Dendritic cell treated with granulocyte-macrophage colony-stimulating factor and Interleukin-4, amounts not matched to agents 40 ng/mL and 50 ng/mL, for 4 days (primary cell): ENCODE data around the gene CNTNAP5.

Experiments used
- H3K27ac Mint-ChIP-seq: one replicate; pipeline ENCODE4 v1.8.0; 2022; ENCODE audit warnings: mild to moderate bottlenecking, mixed read lengths
- H3K27me3 Mint-ChIP-seq: one replicate; pipeline ENCODE4 v1.8.0; 2022; ENCODE audit warnings: mild to moderate bottlenecking, mixed read lengths
- H3K36me3 Mint-ChIP-seq: one replicate; pipeline ENCODE4 v1.8.0; 2022; ENCODE audit warnings: low read depth, mixed read lengths
- H3K4me1 Mint-ChIP-seq: one replicate; pipeline ENCODE4 v1.8.0; 2022; ENCODE audit warnings: low read depth, mixed read lengths
- H3K4me3 Mint-ChIP-seq: one replicate; pipeline ENCODE4 v1.8.0; 2022; ENCODE audit warnings: mild to moderate bottlenecking, moderate library complexity, mixed read lengths
- H3K9me3 Mint-ChIP-seq: one replicate; pipeline ENCODE4 v1.8.0; 2022; ENCODE audit warnings: mixed read lengths
- intact Hi-C: fragments of 100-400 bp; cut with micrococcal nuclease; formaldehyde crosslinking; loops from one replicate; pipeline ENCODE4 v1.15.0; 2022

CNTNAP5 gene

DNA sequence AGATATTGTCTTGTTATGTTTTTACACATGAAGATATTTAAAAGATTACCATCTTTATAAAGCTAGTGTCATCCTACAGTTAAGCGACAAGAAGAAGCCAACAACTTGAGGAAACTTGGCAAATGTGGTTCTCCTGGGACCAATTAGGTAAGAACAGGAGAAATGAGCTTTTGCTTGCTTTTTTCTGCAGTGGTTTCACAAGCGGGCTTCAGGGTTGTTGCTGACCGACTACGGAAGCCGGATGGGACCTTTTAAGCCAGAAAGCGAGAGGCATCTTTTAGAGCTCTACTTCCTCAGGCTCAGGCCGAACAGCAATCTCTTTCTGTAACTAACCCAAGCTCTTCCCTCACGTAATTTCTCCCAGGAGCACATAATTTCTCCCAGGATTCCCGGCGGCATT is 256.5 kb downstream of the CNTNAP5 start:
- no peak overlapping the region for H3K4me3 Mint-ChIP-seq
- H3K27me3 Mint-ChIP-seq, result no peaks in the 10 kb centered on the region
- peaks cover 16% of the 10 kb centered on the region for H3K9me3 Mint-ChIP-seq
- H3K36me3 Mint-ChIP-seq, result no peaks in the 10 kb centered on the region
- intact Hi-C loops, result no loop called here
- no peaks in the 10 kb centered on the region for H3K4me1 Mint-ChIP-seq
- no peak overlapping the region for H3K27ac Mint-ChIP-seq

DNA sequence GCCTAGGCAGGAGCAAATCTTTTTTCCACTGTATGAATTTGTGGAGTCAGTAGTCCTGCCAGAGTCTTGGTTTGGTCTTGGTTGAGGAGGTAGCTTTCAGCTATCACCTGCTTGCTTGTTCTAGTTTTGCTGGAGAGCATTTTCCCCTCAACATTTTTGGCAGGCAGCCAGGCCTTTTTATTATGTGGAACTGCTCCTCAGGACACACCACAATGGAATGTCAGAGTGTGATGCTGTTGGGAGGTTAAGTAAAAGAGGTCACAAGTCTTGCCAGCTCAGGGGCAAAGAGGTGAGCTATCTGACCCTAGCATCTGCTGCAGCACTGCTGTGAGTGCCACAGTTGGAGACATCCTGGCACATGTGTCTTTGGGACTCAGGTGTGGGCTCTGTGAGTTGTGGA is 258.0 kb downstream of the CNTNAP5 start:
- H3K9me3 Mint-ChIP-seq, result peaks cover 17% of the 10 kb centered on the region
- H3K4me1 Mint-ChIP-seq, result no peaks in the 10 kb centered on the region
- H3K4me3 Mint-ChIP-seq, result no peak overlapping the region
- no peaks in the 10 kb centered on the region for H3K36me3 Mint-ChIP-seq
- H3K27ac Mint-ChIP-seq, result no peak overlapping the region
- intact Hi-C loops, result no loop called here
- no peaks in the 10 kb centered on the region for H3K27me3 Mint-ChIP-seq

DNA sequence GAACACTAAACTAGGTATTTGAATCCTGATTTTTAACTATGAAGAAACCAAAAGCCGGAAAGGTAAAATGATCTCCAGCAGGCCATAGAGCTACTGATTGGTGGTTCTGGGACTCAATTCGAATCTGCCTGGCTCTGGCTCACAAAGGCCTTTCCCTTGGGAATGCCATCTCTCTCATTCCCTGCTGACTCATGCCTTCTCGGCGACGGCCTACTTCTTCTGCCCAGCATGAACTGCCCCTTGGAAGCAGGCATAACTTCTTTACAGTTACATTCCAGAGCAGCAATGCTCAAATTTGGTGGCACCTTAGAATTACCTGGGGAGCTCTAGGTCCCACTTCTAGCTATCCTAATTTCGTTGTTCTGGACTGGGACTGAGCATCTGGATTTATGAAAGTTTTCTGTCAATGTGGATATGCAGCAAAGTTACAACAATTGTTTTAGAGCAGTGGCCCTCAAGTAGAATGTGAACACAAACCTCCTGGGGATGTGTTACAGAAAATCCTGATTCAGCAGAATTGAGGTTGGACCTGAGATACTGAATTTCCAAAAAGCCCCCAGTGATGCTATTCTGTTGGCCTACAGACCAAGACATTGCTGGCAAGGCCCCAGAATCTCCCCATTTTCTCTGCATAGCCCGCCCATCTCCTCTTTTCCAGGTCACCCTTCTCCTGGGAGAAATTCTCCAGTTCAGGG is 261.1 kb downstream of the CNTNAP5 start:
- intact Hi-C loops, result no loop called here
- H3K27me3 Mint-ChIP-seq, result no peaks in the 10 kb centered on the region
- no peak overlapping the region for H3K4me3 Mint-ChIP-seq
- H3K9me3 Mint-ChIP-seq, result peaks cover 17% of the 10 kb centered on the region
- no peaks in the 10 kb centered on the region for H3K4me1 Mint-ChIP-seq
- no peak overlapping the region for H3K27ac Mint-ChIP-seq
- H3K36me3 Mint-ChIP-seq, result no peaks in the 10 kb centered on the region

DNA sequence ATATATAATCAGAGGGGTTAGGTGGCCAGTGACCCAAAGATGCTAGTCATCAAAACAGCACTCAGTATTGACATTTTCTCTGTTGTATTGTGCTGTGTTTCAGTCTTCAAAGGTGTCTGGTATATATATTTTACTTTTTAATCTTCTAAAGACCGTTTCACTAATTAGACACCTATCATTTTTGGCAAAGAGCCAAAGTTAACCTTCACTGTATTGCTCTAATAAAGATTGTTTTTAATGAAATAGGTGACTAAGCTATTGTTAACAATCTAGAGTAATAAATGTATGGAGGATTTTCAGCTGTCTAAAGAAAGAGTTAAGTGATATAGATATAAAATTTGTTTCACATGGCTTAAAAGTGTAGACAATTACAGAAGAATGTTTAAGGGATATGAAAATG is 264.0 kb downstream of the CNTNAP5 start:
- Mint-ChIP-seq H3K4me1 (no peaks in the 10 kb centered on the region), H3K36me3 (no peaks in the 10 kb centered on the region), H3K27ac (no peak overlapping the region), H3K27me3 (no peaks in the 10 kb centered on the region), H3K4me3 (no peak overlapping the region), H3K9me3 (peaks cover 25% of the 10 kb centered on the region)
- intact Hi-C loops, result no loop called here

DNA sequence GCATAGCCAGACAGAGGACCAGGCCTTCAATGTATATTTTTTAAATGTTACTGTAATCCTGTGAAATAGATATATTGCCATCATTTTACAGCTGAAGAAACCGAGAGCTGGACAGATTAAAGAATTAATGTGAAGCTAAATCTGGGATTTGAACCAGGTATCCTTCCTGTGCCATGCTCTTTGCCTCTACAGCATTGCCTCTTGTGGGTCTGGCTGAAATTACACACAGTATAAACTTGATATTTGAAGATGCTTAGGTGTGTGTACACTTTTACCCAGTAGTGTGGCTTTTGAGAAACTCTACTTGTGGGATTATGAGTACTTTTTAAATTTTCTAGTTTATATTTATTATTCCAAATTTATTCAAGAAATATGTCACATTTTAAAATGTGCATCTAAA is 264.5 kb downstream of the CNTNAP5 start:
- Mint-ChIP-seq H3K9me3 (peaks cover 31% of the 10 kb centered on the region), H3K27ac (no peak overlapping the region), H3K4me1 (no peaks in the 10 kb centered on the region), H3K4me3 (no peak overlapping the region), H3K27me3 (no peaks in the 10 kb centered on the region), H3K36me3 (no peaks in the 10 kb centered on the region)
- intact Hi-C loops, result no loop called here

DNA sequence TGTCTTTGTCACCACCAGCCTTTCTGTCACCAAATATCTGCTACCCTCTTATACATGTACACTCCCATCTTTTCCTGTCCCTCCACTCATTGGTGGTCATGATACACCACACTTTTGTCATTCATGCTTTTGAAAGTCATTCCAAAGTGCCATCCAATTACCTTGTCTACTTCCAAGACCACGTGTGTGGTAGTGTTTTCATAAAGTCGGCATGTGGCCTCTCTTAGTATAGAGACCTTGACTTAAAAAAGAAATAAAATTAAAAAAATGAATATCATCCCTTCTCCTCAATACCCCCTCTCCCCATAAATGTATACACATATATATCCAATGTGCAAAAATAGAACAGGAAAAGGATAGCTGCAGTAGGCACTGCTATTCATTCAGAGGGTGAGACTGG is 271.4 kb downstream of the CNTNAP5 start:
- H3K27ac Mint-ChIP-seq, result no peak overlapping the region
- H3K27me3 Mint-ChIP-seq, result no peaks in the 10 kb centered on the region
- intact Hi-C loops, result no loop called here
- no peak overlapping the region for H3K4me3 Mint-ChIP-seq
- no peaks in the 10 kb centered on the region for H3K36me3 Mint-ChIP-seq
- no peaks in the 10 kb centered on the region for H3K4me1 Mint-ChIP-seq
- peaks cover 29% of the 10 kb centered on the region for H3K9me3 Mint-ChIP-seq

DNA sequence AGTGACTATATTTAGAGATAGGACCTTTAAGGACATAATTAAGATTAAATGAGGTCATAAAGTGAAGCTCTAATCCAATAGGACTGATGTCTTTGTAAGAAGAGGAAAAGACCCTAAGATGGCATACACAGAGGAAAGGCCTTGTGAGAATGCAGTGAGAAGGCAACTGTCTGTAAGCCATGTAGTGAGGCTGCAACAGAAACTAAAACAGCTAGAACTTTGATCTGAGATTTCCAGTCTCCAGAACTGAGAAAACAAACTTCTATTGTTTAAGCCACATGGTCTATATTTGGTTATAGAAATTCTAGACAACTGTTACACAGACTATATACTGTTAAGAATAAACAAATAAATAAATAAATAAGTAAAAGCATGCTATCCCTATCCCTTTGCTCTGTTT is 276.8 kb downstream of the CNTNAP5 start:
- intact Hi-C loops, result no loop called here
- Mint-ChIP-seq H3K27me3 (no peaks in the 10 kb centered on the region), H3K4me3 (no peak overlapping the region), H3K4me1 (no peaks in the 10 kb centered on the region), H3K36me3 (no peaks in the 10 kb centered on the region), H3K9me3 (peaks cover 18% of the 10 kb centered on the region), H3K27ac (no peak overlapping the region)

DNA sequence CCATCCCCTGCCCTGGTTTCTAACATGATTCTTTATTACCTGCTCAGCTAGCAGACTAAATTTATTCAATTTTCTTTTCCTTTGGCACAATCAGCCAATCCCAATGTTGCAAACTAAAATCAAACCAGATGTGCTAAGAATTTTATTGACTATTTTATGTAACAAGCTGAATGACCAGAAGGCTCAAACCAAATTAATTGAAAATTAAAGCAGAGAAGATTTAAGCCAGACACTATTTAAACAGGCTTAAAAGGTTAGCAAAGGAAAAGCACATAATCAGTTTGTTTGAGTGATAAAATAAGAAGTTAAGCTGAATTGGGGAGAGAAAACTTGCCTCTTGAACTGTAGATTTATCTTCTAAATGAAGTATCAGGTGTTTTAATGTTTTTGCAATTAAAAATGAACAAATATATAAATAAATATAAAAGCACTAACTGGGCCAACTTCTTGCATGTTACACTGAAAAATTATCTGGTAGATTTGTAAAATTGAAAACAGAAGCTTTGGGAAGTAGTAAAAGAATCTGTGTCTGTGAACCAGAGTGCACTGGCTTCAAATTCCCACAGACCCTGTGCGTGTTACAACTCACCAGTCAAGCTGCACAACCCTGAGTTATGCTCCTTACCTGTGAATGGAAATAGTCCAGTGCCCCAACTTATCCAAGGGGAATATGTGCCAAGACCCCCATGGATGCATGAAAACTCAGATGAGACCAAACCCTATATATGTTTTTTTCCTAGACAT is 283.4 kb downstream of the CNTNAP5 start:
- H3K4me1 Mint-ChIP-seq, result no peaks in the 10 kb centered on the region
- peaks cover 16% of the 10 kb centered on the region for H3K9me3 Mint-ChIP-seq
- H3K4me3 Mint-ChIP-seq, result no peak overlapping the region
- H3K27ac Mint-ChIP-seq, result no peak overlapping the region
- no peaks in the 10 kb centered on the region for H3K36me3 Mint-ChIP-seq
- no peaks in the 10 kb centered on the region for H3K27me3 Mint-ChIP-seq
- intact Hi-C loops, result no loop called here

DNA sequence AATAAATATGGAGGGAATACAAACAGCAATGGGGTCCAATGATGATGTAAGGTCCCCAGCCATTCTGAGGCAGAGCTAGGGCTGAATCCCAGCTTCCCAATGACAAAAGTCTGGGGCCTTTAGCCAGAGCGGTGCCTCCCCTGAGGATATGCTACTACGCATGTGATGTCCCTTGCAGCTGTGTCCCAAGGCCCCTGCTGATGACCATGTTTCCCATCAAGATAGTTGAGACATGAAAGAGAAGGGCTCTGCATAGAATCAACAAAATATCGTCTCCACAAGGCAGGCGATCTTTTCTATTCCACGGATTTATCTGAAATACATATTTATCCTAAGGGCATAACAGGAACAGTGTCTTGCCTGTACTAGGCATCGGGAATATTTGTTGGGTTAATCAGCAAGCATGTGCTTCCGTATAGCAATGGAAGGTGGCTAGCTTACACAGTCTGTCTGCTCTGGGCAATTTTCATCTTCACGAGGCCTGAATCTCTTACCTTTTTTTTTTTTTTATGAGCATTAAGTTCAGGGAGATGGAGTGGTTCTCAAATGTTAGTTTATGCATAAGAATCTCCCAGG is 284.6 kb downstream of the CNTNAP5 start:
- intact Hi-C loops, result no loop called here
- no peak overlapping the region for H3K27ac Mint-ChIP-seq

DNA sequence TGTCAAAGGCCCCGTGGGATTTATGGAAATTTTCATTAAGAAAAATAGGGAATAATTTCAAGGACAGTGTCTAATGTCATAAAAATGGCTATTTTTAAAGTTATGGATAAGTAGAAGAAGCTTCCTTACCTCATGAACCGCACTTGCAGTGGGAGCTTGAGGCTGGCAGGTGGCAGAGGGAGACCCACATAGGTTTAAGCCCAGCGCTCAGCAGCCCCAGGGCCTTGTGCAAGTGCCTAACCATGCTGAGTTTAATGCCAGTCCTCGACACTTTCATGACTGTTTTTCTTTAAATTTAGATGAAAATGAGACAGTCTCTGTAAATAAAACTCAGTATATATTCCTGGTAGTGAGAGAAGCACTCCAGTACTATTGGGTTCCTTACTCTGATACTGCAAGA is 285.6 kb downstream of the CNTNAP5 start:
- H3K36me3 Mint-ChIP-seq, result no peaks in the 10 kb centered on the region
- H3K27me3 Mint-ChIP-seq, result no peaks in the 10 kb centered on the region
- H3K9me3 Mint-ChIP-seq, result peaks cover 16% of the 10 kb centered on the region
- H3K4me3 Mint-ChIP-seq, result no peak overlapping the region
- H3K27ac Mint-ChIP-seq, result no peak overlapping the region
- no peaks in the 10 kb centered on the region for H3K4me1 Mint-ChIP-seq
- intact Hi-C loops, result no loop called here

More for the DNA sequence above, 284.6 kb downstream of the CNTNAP5 start:
- Mint-ChIP-seq H3K27me3 (no peaks in the 10 kb centered on the region), H3K4me3 (no peak overlapping the region), H3K4me1 (no peaks in the 10 kb centered on the region), H3K9me3 (peaks cover 16% of the 10 kb centered on the region), H3K36me3 (no peaks in the 10 kb centered on the region)

DNA sequence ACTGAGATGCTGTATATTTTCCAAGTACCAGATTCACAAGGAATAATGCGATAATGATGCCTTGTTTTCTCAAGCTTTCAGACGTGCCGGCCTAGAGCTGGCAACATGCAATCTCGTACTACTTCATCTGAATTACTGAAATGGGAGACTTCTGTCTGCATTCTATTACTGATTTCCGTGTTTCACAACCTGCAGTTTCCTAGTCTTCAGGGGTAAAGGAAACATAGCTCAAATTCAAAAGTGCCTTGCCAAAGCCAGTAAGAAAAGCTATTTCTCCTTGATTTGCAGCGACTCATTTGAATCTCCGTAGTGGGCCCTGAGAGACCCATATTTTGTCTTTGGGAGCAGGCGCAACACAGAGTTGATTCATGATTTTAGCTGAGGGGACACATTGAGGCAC is 289.0 kb downstream of the CNTNAP5 start:
- H3K27ac Mint-ChIP-seq, result no peak overlapping the region
- H3K4me1 Mint-ChIP-seq, result no peaks in the 10 kb centered on the region
- H3K36me3 Mint-ChIP-seq, result no peaks in the 10 kb centered on the region
- intact Hi-C loops, result no loop called here
- no peaks in the 10 kb centered on the region for H3K27me3 Mint-ChIP-seq
- H3K9me3 Mint-ChIP-seq, result peaks cover 16% of the 10 kb centered on the region
- no peak overlapping the region for H3K4me3 Mint-ChIP-seq

DNA sequence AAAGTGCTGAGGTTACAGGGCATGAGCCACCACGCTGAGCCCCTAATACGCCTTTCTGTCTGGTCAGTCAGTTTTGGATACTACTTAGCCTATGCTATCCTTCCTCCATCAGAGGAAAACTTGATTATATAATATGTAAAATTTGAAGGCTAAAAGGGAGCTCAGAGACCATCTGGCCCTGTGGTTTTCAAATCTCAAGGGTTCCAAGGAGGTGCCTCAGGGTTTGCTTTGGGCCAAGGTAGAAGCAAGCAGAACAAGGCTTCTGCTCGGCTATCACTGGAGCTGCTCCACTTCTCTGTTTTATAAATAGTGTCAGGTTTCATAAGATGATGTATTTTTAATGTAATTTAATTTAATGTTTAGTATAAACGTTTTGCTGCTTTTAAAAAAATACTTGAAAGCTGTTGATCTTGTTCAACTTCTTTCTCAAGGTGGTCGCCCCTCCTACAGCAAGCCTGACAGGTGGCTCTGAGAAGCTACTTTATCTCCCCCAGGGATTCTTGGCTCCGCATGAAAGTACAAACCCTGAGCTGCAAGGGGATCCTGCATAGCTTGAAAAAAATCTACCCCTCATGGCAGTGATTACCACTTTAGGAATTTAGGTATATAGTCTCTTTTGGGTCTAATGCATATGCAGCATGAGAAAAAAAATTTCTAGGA is 290.3 kb downstream of the CNTNAP5 start:
- Mint-ChIP-seq H3K36me3 (no peaks in the 10 kb centered on the region), H3K9me3 (peaks cover 16% of the 10 kb centered on the region), H3K27me3 (no peaks in the 10 kb centered on the region), H3K4me3 (no peak overlapping the region), H3K4me1 (no peaks in the 10 kb centered on the region), H3K27ac (no peak overlapping the region)
- intact Hi-C loops, result no loop called here

DNA sequence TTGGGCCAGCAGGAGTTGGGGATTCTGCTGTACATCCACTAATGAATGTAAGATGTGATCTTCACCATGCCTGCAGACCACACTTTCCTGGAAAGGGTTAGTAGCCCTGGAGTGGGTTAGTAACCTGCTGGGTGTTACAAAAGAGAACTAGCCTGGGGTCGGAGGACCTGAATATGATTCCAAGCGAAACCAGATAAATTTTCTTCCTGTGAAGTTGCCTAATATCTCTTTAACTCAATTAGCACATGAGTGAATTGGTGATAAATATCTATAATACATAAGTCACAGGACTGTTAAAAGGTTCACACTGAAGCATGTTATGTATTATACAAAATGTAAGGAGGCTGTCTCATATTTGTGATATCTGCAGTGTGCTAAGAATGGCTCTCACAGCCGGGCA is 291.0 kb downstream of the CNTNAP5 start:
- Mint-ChIP-seq H3K36me3 (no peaks in the 10 kb centered on the region), H3K27me3 (no peaks in the 10 kb centered on the region), H3K4me3 (no peak overlapping the region), H3K9me3 (peaks cover 11% of the 10 kb centered on the region), H3K27ac (no peak overlapping the region), H3K4me1 (no peaks in the 10 kb centered on the region)
- intact Hi-C loops, result no loop called here

DNA sequence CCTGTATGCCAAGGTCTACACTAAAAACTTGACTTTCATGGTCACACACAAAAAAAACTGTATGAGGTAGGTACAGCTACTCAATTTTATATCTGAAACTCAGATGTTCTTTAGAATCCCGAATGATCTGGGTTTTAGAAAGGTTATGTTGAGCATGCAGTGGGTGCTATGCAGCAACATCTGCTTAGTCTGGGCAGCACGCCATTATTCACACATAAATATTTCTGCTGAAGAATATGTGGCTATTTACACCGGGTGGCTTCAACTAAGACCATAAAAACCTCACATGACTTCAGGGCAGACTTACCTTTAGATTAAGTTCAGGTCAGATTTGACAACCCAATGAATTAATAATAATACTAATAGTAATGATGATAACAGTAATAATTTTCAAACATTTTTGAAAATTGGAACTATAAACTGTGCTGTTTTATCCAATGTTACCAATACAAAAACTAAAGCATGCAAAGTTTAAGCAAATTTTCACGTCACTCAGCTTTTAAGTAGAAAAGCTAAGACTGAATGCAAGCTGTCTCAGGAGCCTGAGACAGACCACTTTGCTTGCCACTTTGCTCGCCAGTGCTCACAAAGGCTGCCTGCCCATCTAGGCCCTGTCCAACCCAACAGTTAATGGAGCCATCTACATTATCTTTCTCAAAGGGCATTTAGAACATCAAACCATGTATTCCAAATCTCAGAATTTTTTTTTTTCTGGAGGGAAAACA is 292.0 kb downstream of the CNTNAP5 start:
- no peaks in the 10 kb centered on the region for H3K4me1 Mint-ChIP-seq
- intact Hi-C loops, result no loop called here
- H3K27me3 Mint-ChIP-seq, result no peaks in the 10 kb centered on the region
- H3K9me3 Mint-ChIP-seq, result peaks cover 2% of the 10 kb centered on the region
- no peak overlapping the region for H3K27ac Mint-ChIP-seq
- no peaks in the 10 kb centered on the region for H3K36me3 Mint-ChIP-seq
- H3K4me3 Mint-ChIP-seq, result no peak overlapping the region
